T-helper 1 cell (primary cell): ENCODE results near the gene KIAA1755.

Source experiments
- DNase-seq, 5 donors: peaks; one replicate each; pipeline ENCODE4 v3.0.0-alpha.2; 2012 to 2020

KIAA1755 gene

DNA sequence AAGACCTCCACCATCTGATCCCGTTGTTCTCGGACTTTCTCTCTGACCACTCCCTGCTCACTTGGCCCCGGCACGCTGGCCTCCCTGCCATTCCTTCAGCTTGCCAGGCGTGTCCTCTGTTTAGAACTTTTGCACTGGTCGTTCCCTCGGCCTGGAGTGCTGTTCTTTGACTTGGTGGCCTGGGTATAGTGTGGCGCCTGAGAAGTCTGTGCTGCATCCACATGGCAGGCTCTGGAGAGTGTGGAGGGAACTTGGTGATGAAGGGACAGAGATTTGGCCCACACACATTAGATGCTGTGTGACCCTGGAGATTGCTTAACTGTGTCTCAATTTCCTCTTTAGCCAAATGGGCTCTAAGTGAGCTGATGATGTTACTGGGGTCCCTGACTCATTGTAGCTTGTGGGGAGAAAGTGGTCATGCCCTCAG, 82.5 kb downstream of the KIAA1755 start:
- no peak for DNase-seq

DNA sequence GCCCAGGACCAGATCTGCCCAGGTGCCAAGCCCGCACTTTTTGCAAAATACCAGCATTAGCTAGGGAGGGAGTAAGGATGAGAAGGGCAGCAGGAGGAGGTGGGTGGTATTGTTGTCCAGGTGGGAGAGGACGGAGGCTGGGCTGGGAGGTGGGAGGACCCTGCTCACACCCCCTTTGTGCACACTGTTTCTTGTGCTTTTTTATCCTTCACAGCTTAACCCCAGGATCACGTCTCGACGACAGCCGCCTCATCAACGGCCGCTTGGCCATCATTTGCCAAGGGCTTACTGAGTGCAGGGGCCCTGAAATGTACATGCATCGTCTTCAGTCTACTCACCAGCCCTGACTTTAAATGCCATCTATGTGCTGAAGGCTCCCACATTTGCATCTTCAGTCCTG, 83.3 kb downstream of the KIAA1755 start:
- no peak for DNase-seq

DNA sequence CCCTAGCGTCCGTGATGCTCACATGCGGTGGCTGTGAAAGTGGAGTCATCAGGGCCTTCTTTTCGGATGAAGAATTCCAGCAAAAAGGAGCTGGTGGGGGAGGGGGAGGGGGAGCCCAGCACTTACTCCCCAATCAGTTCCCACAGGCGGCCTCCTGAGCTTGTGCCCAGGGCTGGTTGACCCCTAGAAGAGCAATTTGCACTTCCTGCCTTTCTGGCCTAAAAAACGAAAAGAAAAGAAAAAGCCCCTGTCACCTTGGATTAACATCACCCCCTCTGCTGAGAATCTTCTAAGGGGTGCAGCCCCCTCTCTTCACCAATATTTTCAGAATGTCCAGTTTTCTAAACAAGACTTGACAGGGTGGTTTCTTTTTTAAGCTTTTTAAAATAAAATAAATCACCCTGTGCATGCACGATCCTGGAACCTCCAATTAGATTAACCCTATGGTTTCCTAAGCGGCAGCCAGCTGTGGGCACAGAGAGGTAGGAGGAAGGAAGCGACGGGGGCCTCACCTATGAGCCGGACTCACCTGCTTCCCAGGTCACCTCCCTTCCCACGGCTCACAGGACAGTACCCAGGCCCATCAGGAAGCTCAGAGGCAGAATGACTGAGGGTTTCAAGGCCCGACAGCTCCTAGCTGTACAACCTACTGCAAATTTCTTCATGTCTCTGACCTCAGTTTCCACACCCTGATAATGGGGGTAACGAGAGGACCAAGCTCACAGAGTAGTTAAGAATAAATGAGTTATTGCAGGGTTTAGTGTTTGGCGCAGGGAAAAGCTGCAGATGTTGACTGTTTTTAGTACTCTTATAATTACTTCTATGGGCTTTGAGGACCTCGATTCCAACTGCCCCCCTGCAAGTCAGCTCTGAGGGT, 85.0 kb downstream of the KIAA1755 start:
- DNase-seq: no peak

GRCh38 chr20:38173237-38174156, 87.0 kb downstream of the KIAA1755 start:
- DNase-seq: no peak

GRCh38 chr20:38172408-38172807, 88.1 kb downstream of the KIAA1755 start:
- no peak for DNase-seq

GRCh38 chr20:38171675-38172043, 88.9 kb downstream of the KIAA1755 start:
- no peak for DNase-seq

DNA sequence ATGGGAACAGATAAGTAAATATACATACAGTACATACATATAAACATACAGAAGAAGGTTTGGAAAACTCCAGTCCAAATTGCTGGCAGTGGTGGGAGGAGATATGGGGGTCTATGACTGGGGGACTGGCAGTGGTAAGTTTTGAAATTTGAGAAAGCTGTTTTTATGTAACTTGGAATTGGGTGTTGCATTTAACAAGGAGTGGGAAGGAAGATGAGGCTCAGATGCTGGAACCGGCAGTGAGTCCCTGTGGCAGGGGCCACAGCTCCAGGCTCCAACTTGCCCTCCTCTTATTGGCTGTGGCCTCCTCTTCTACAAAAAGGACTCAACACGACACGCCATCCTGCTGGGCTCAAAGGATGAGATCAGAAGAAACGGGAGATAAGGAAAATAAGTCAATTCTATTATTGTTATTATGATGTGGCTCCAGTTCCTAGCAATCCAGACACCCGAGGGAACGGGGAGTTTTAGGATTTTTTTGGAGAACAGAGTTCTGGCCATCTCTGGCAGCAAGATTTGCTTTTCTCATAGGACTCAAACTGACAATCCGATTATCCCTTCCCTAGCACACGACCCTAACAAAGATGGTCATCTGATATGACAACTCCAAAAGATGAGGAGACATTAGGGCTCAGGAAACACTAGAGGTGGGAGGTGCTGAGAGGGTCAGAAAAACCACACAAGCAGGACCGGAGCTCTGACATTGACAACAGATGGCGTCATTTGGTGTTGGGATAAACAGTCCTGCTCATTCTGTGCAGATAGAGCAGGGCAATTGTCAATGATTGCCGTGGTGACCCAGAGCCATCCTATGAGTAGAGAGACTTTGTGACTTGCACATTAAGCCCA, 89.5 kb downstream of the KIAA1755 start:
- DNase-seq: no peak

- no peak for DNase-seq
These were observed 90.2 kb downstream of the KIAA1755 start for GRCh38 chr20:38170219-38170825.

- no peak for DNase-seq
These were observed 90.8 kb downstream of the KIAA1755 start for GRCh38 chr20:38169636-38170193.

DNA sequence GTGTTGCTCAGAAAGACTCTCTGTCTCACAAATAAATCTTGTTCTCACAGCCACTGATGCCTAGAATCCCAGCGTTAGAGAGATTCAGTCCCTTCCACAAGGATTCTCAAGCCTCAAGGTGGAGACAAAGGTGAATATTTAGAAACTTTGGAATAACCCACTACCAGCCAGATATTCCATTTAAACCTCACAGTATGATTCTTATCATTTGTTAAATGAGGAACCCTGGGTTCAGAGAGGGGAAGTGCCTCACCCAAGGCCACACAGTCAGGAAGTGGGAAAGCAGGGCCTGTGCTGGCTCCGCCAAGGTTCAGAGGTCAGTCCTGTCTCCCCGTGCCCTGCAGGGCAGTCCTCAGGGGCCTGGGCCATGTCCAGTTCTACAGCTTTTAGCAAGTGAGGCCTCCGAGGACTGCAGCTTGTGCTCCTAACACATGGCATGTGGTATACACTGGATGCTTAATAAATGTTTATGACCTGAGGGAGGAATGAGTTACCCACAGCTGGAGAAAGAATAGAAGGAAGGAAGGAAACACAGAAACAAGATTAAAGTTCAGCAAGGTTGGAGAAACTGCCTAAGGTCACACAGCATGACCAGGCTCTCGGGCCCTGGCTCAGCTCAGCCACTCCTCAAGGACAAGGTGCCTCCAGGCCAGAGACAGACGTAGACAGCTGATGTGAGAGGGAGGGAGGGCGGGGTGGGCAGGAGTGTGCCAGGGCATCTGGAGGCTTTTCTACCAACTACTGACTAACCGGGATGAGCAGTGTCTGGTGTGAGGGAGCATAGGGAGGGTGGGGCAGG, 91.5 kb downstream of the KIAA1755 start:
- no peak for DNase-seq

- DNase-seq: no peak
These were observed 92.4 kb downstream of the KIAA1755 start for GRCh38 chr20:38167851-38168760.

DNA sequence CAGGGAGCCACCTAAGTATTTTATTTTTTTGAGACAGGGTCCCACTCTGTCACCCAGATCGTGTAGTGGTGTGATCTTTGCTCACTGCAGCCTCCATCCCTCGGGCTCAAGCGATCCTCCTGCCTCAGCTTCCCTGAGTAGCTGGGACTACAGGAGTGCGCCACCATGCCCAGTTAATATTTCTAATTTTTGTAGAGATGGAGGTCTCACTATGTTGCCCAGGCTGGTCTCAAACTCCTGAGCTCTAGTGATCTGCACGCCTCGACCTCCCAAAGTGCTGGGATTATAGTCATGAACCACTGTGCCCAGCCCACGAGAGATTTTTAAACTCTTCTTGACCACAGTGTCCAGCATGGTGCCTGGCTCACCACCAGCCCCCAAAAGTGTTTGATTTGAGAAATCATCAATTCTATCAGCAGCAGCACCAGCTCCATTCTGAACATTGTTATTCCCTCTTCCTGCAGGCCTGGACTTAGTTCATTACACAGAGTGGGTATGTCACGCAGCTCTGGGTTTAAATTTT, 93.1 kb downstream of the KIAA1755 start:
- no peak for DNase-seq

- DNase-seq: no peak
These were observed 93.8 kb downstream of the KIAA1755 start for GRCh38 chr20:38166703-38167233.

GRCh38 chr20:38165966-38166702, 94.4 kb downstream of the KIAA1755 start:
- DNase-seq: no peak

GRCh38 chr20:38165089-38165965, 95.2 kb downstream of the KIAA1755 start, which contains the start of gene TGM2:
Gene TGM2 (minus strand): TSS chr20:38165270. CDS start chr20:38165198, 72 bp downstream.
- peak in 4 of 5 donors; percentile 17 to 51 (median 25) for DNase-seq

GRCh38 chr20:38164624-38165088, 95.9 kb downstream of the KIAA1755 start:
- DNase-seq: no peak

DNA sequence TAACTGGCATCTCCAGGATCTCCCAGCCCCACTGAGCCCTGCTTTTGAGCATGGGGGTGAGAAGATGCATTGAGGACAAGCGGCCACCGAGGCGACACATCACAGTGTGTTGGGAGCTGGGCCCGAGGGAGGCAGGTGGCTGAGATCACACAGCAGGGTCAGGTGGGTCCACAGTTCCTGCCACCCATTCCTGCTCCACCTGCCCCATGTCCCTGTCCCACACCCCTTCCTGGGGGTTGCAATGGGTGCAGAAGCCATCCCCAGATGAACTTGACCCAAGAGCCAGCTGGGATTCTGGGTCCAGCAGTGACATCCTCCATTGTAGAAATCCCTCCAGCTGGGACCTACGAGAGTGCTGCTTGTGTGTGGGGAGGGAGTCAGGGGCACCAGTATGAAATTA, 96.5 kb downstream of the KIAA1755 start:
- DNase-seq: no peak
